ENCODE results near the gene PDCL2. TPM values are rescaled to one million over a fixed set of nuclear protein-coding genes. Genes with fewer than 3 reads are reported as not detected.

The PDCL2 gene
- total RNA-seq, 1 experiment from 2014 or later: not detected

DNA sequence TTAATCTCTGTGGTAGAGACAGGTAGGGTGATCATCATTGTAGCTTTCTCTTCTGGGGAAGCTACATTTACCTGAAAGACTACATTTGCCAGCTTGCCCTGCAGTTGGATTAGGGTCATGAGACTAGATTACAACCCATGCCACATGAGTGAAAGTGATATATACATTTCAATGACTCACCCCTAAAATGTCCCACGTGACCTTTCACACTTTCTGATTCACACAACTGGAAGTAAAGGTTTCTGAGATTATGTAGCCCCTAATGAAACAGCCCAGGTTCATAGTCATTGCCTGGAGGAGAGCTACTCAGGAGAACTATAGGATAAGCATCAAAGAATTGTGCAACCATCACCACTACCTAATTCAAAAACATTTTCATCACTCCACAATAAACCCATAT is 17.8 kb downstream of the PDCL2 start:
- H3K4ac ChIP-seq (ENCODE audit: low read depth, low read length): no peak overlapping the region
- no peaks in the 10 kb centered on the region for H3K79me1 ChIP-seq (ENCODE audit: insufficient read depth, low read depth, low read length, poor library complexity, severe bottlenecking)
- peaks cover 18 to 29% (median 26%) of the 10 kb centered on the region in 3 experiments for H3K36me3 Mint-ChIP-seq (ENCODE audit: insufficient read depth in 1 of 3, low read depth in 3 of 3)

More for the DNA sequence above, 17.8 kb downstream of the PDCL2 start:
- Histone ChIP-seq H2BK20ac (ENCODE audit: low read depth, low read length, poor library complexity, severe bottlenecking) (no peak overlapping the region), H3K23me2 (ENCODE audit: insufficient read length, low read depth, low read length, poor library complexity, severe bottlenecking) (no peaks in the 10 kb centered on the region), H4K20me1 (ENCODE audit: control insufficient read depth, insufficient read depth, insufficient read length) (no peaks in the 10 kb centered on the region), H3K18ac (ENCODE audit: insufficient read length, low read depth, low read length) (no peak overlapping the region), H3K14ac (ENCODE audit: insufficient read depth, low read length) (no peak overlapping the region), H3T11ph (ENCODE audit: low read length) (no peak overlapping the region), H2BK5ac (ENCODE audit: insufficient read length, low read length) (no peak overlapping the region), H2BK120ac (ENCODE audit: low read depth, low read length, poor library complexity, severe bottlenecking) (no peak overlapping the region), H3K9ac (ENCODE audit: extremely low read depth, insufficient read length, low read length) (no peak overlapping the region), H2AK5ac (ENCODE audit: insufficient read length, low read length) (no peak overlapping the region), H4K8ac (replicated peaks; ENCODE audit: insufficient read length, low read depth, low read length) (no peak overlapping the region), H3K27me3 (ENCODE audit: insufficient read depth, low read length) (no peaks in the 10 kb centered on the region), H3K56ac (ENCODE audit: insufficient read length, low read depth, low read length) (no peak overlapping the region), H2BK15ac (ENCODE audit: low read depth, low read length) (no peak overlapping the region), H3K27ac (ENCODE audit: insufficient read length, low read depth, low read length) (no peak overlapping the region), H2AFZ (ENCODE audit: low read length) (no peak overlapping the region), H3K9me3 (ENCODE audit: control insufficient read depth, low read depth, low read length) (peaks cover 8% of the 10 kb centered on the region), H3K23ac (ENCODE audit: insufficient read length, low read depth, low read length) (no peak overlapping the region), H3K79me2 (ENCODE audit: insufficient read depth, low read length) (no peaks in the 10 kb centered on the region), H2BK12ac (ENCODE audit: insufficient read length, low read depth, low read length) (no peak overlapping the region), H4K91ac (ENCODE audit: insufficient read length, low read depth, low read length) (no peak overlapping the region), H4K5ac (ENCODE audit: insufficient read length, low read depth, low read length) (no peak overlapping the region), H3K4me1 (ENCODE audit: insufficient read depth, low read length) (no peaks in the 10 kb centered on the region; the same call in 1 of the 2 replicates), H3K4me2 (ENCODE audit: insufficient read depth, insufficient read length, low read length) (no peak overlapping the region)
- H3K27me3 Mint-ChIP-seq (ENCODE audit: low read depth): no peaks in the 10 kb centered on the region
- DNase-seq: no peak
- peaks cover 36 to 40% of the 10 kb centered on the region in 2 experiments for H3K9me3 Mint-ChIP-seq
- no peak overlapping the region for H3K27ac Mint-ChIP-seq
- no peak overlapping the region for H3K4me3 Mint-ChIP-seq
- TF ChIP-seq, protein P1, sequence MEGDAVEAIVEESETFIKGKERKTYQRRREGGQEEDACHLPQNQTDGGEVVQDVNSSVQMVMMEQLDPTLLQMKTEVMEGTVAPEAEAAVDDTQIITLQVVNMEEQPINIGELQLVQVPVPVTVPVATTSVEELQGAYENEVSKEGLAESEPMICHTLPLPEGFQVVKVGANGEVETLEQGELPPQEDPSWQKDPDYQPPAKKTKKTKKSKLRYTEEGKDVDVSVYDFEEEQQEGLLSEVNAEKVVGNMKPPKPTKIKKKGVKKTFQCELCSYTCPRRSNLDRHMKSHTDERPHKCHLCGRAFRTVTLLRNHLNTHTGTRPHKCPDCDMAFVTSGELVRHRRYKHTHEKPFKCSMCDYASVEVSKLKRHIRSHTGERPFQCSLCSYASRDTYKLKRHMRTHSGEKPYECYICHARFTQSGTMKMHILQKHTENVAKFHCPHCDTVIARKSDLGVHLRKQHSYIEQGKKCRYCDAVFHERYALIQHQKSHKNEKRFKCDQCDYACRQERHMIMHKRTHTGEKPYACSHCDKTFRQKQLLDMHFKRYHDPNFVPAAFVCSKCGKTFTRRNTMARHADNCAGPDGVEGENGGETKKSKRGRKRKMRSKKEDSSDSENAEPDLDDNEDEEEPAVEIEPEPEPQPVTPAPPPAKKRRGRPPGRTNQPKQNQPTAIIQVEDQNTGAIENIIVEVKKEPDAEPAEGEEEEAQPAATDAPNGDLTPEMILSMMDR (conservative IDR thresholded peaks at IDR 0.05): no peak
- WGBS (ENCODE audit: extremely low coverage, insufficient read length, low lambda C conversion rate): no CpG with 5 or more reads among the region's 1 CpG
- H3K4me1 Mint-ChIP-seq: peaks cover 3 to 4% of the 10 kb centered on the region in 2 experiments; a peak in 1 of 4 replicates
